NCI-H82 treated with DMSO at 0.1 percent for 48 hours (cell line): ENCODE results near the gene BOC.

Experiments used
- DNase-seq: peaks from one replicate; lab custom pipeline; 2025; ENCODE audit not compliant: unreplicated experiment; lab: John Stamatoyannopoulos, UW

The BOC gene

DNA sequence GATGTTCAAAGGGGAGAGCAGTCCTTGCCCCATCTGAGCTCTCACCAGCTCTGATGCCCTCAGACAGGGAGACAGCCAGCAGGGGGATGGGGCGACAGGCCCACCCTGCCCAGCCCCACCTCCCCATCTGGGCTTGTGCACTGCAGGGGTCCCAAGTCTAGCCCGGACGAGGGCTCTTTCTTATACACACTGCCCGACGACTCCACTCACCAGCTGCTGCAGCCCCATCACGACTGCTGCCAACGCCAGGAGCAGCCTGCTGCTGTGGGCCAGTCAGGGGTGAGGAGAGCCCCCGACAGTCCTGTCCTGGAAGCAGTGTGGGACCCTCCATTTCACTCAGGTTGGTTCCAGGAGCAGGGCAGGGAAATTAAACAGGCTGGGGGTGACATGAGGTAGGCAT is 73.9 kb downstream of the BOC start:
- no peak for DNase-seq

- no peak for DNase-seq
These were observed 74.4 kb downstream of the BOC start for GRCh38 chr3:113285741-113286140.

GRCh38 chr3:113286524-113286923 is 75.2 kb downstream of the BOC start:
- DNase-seq = no peak

DNA sequence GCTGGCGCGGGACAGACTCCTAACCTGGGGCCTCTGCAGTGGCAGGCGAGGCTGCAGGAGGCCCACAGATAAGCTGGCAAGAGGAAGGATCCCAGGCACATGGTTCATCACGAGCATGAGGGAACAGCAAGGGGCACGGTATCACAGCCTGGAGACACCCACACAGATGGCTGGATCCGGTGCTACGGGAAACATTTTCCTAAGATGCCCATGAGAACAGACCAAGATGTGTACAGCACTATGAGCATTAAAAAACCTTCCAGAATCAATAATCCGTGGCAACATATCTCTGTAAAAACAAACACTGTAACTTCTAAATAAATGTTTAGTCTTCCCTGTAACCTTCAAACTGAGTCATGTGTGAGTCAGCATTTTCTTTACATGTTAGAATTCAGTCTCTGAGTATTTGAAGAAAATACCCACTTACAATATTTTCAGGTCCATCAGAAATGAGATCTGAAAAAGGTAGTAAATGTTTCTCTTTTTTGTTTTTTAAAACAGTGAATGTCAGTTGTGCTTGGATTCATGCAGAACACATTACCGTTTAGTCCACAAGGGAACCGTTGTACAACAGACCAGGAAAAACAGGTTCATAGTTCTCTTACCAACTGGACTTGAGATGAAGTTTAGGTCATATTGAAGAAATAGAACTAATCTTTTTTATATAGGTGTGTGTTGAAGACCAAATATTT is 75.9 kb downstream of the BOC start:
- DNase-seq = no peak

- peak; percentile 39 for DNase-seq
These were observed 76.7 kb downstream of the BOC start for GRCh38 chr3:113287803-113288648.

DNA sequence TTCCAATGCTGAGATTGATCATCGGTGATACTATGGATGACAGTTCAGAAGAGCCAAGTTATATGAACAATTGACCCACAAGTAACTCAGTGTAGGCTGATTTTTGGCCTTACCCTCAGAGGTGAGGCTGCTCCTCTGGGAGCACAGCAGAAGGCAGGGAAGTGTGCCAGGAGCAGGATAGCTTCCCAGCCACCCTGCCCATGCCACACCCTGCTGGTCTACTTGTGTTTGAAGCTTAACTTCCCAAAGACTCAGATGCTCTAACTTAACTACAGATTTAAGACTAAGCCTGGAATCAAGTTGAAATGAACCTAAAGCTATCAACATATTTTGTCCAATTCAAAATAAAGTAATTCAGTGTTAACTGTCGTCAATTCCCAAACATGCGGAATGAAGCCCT is 77.5 kb downstream of the BOC start:
- no peak for DNase-seq

DNA sequence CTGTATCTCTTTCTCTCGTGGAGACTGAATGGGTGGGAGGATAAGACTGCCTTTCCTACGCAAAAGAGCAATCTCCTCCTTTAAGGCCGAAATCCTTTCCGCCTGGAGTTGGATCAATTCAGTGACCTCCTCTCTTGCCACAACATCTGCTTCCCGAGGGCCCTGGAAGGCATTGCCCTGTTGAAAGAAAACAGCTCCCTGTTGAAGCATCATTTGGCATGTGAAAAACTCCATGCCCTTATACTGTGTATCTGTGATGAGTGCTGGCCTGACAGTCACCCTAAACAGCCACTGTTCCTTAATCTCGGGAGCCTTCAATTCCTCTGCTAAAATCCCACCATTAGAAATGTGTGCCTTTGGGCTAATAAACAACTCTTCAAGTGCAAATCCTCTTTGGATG is 80.2 kb downstream of the BOC start:
- peak; percentile 41 for DNase-seq

DNA sequence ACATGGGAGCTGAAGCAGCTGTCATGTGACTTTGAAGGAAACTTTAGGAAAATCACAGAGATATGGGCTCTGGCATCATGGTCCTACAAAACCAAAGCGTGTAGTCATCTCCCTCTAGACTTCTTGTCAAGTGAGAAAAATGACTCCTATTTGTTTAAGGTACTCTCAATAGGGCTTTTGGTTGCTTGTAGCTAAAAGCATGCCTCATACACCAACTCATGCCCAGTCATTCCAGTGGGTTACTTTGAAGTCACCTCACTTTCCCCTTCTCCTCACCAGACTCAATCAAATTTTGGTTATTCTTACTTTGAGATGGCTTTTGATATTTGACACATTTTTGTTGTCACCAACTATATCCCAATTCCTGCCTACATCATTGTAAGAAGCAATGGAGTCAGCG is 81.6 kb downstream of the BOC start:
- DNase-seq = no peak

DNA sequence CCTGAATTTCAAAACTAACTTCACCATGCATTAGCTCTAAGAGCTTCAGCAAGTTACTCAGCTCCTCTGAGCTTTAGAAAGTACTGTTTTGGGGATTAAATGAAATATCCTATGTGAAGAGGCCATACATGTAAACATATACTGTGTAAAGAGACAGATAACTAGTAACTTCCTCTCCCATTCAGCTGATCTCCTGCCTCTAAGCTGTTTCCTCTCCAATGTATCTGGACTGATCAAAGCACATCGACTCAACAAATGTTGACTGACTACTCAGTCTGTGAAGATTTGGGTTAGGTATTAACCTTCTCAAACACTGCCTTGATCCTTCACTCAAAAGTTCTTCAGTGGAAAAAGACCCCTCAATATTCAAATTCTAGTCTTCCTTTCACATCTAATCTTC is 82.0 kb downstream of the BOC start:
- no peak for DNase-seq

DNA sequence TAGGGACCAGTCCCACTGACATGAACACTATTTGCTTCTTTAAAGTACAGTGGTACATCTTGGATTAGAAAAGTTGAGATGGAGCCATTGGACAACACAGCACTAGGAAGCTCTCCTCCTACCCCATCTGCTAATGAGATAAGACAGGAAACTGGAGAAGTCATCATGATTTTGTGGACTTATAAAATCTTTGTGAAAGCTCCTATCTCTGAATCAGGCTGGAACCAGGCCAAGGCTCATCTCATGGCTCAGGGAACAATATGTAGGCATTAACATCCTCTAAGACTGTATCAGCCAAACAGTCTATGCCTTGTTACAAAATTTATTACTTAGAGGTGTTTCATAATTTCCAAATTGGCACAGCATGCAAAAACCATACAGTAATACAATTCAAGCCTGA is 84.1 kb downstream of the BOC start:
- no peak for DNase-seq

DNA sequence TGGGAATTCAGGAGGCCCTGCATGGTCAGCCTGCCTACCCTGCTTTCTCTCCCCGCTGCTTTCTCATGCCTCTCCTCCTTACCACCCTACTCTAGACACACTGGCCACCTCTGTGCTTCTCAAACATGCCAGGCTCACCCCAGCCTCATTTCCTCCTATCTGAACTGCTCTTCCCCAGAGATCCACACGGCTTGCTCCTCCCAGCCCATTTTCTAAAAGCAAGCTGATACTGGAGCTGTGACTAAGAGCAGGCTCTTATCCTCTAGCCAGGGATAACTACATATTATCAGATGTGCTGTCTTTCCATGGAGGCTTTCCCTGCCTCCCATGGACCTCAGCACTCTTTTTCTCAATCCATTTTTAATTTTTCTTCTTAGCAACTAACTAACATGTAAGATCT is 85.9 kb downstream of the BOC start:
- DNase-seq = no peak

DNA sequence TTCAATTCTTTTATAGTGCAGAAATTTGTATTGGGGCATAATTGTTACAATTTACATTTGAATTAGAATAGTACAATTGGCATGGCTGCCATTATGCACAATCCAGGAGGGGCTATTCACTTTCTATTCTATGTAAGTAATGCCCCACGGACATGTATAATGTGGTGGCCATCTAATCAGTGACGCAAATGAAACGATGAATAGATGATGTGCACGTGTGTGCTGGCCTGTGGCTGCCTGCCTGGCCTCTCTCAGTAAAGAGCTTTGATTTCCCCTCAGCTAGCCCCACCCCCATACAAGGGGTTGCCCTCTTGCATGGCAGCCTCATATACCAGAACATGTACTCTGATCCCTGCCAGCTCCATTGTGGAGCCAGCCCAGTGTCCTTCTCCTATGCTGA is 86.5 kb downstream of the BOC start:
- no peak for DNase-seq

- no peak for DNase-seq
These were observed 89.2 kb downstream of the BOC start for GRCh38 chr3:113300596-113300995.

- DNase-seq = no peak
These were observed 92.7 kb downstream of the BOC start for GRCh38 chr3:113304102-113304501.

- no peak for DNase-seq
These were observed 93.6 kb downstream of the BOC start for GRCh38 chr3:113304856-113305540.

GRCh38 chr3:113310960-113311359 is 99.6 kb downstream of the BOC start:
- DNase-seq = no peak

- DNase-seq = no peak
These were observed 101.1 kb downstream of the BOC start for GRCh38 chr3:113312416-113312815.

DNA sequence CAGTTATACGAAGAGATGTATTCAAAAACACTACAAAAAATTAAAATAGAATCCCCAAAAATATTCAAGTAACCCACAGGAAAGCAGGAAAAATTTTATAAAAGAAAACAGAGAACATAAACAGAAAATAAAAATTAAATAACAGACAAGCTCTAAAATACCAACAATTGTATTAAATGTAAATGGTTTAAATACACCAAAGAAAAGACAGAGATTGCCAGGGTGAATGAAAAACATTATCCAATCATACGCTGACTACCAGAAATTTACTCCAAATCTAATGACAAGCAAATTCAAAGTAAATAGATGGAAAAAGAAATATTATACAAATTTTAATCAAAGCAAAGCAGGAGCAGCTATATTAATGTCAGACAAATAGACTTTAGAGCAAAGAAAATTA is 103.6 kb downstream of the BOC start:
- no peak for DNase-seq

- no peak for DNase-seq
These were observed 118.4 kb downstream of the BOC start for GRCh38 chr3:113329757-113330156.

- DNase-seq = no peak
These were observed 119.4 kb downstream of the BOC start for GRCh38 chr3:113330742-113331141.

DNA sequence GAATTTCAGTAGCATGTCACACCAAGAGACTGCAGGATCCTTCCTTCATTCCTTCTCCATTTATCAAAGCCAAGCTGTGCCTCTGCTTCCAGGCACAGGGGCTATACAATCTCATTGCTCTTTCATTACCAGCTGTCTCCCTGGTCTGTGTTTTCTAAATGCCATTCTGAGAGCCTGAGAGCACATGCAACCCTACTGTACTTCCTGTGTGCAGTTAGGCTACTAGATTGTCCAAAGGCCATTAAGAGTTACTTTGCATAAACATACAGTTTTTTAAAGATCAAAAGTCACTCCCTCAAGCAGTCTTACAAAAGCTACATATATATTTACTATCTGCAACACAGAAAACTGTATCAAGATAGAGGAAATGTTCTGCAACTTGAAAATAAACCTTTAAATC is 119.8 kb downstream of the BOC start:
- no peak for DNase-seq
